Adrenal gland (tissue), 5 donors: ENCODE results near the gene TPP2.

Experiments used
- CTCF ChIP-seq, 6 experiments: fragments of 450-650 bp in 4 of 6; fragments of 200-600 bp in 2 of 6; sonication (generic) in 1 of 6; IDR thresholded peaks; 1 replicate in 5 of 6; 2 replicates in 1 of 6; pipeline versions ENCODE4 v1.5.1 to v1.8.0; 2016 to 2021; ENCODE audit warnings: antibody characterized with exemption in 6 of 6, mild to moderate bottlenecking in 2 of 6, moderate library complexity in 1 of 6
- POLR2A ChIP-seq, 2 donors: fragments of 450-650 bp; IDR thresholded peaks; one replicate each; pipeline ENCODE4 v1.6.1; 2017; ENCODE audit warnings: antibody characterized with exemption in 2 of 2, mild to moderate bottlenecking in 2 of 2, moderate library complexity in 1 of 2
- donor health status: DM: no; HTN: no; CAD: no.

GRCh38 chr13:102591988-102592781 is 4.6 kb upstream of the TPP2 start:
- TF ChIP-seq CTCF (IDR thresholded peaks at IDR 0.05) (peak; percentile 30 to 70 (median 51)), POLR2A (IDR thresholded peaks at IDR 0.05) (no peak)
